K562 (cell line): ENCODE data around the gene CRPPA. TPM values are rescaled to one million over a fixed set of nuclear protein-coding genes. Genes with fewer than 3 reads are reported as not detected.

ENCODE experiments used
- ATAC-seq: fragments of 200-7000 bp; cut with Tn5 transposase; 3 replicates; pipeline ENCODE4 v1.9.1; 2020; ENCODE audit warnings: moderate library complexity
- BruUV-seq: library from RNA; stranded (reverse); fragments of 400-500 nt; replicated peaks from 2 replicates; lab custom pipeline; 2021; lab: Mats Ljungman, UMichigan
- CTCF ChIA-PET: fragments of 300-600 bp; formaldehyde crosslinking; extraction: SDS; loops from one replicate; lab custom pipeline; 2021; ENCODE audit warnings: low intra/inter-chr PET ratio; lab: Yijun Ruan, JAX
- POLR2A ChIA-PET: fragments of 300-600, 350-650 bp; sonication (Branson Sonifier 250); formaldehyde crosslinking; extraction: SDS; loops from one replicate; lab custom pipeline; 2021; ENCODE audit warnings: antibody characterized with exemption, inconsistent platforms; lab: Yijun Ruan, JAX
- DNase-seq, 4 experiments: peaks; one replicate each; pipeline versions ENCODE4 v3.0.0 to v3.0.0-alpha.2; 2011 to 2018; ENCODE audit warnings: low spot score in 3 of 4, mixed read lengths in 3 of 4; ENCODE audit errors: extremely low read depth in 1 of 4
- FAIRE-seq: peaks from 2 replicates; lab custom pipeline; 2011; peaks lifted over from hg19 to GRCh38; lab: Jason Lieb, UNC
- H2AFZ ChIP-seq: 2 replicates; pipeline ENCODE4 v1.6.0; 2011; ENCODE audit warnings: low read depth, low read length, control low read depth, inconsistent platforms
- H3K27ac ChIP-seq: fragments of 200-600 bp; 3 replicates; pipeline ENCODE4 v1.8.0; 2011; ENCODE audit warnings: low read depth, mild to moderate bottlenecking, control low read depth, inconsistent platforms, low read length, moderate library complexity, mixed read lengths; ENCODE audit errors: extremely low read depth
- H3K27me3 ChIP-seq, 2 experiments: fragments of 300-600 bp in 1 of 2; 2 replicates in 1 of 2; 3 replicates in 1 of 2; pipeline versions ENCODE4 v1.6.0 to v1.8.0; 2011; ENCODE audit warnings: inconsistent platforms in 2 of 2, low read length in 2 of 2, mild to moderate bottlenecking in 1 of 2, mixed read lengths in 1 of 2, moderate library complexity in 1 of 2; ENCODE audit not compliant: control insufficient read depth in 2 of 2, insufficient read depth in 2 of 2
- H3K36me3 ChIP-seq: fragments of 300-600 bp; 3 replicates; pipeline ENCODE4 v1.8.0; 2011; ENCODE audit warnings: mild to moderate bottlenecking, low read length, inconsistent platforms; ENCODE audit not compliant: control insufficient read depth, insufficient read depth
- H3K4me1 ChIP-seq, 2 experiments: fragments of 200-600 bp in 1 of 2; replicated peaks in 1 of 2; 2 replicates in 1 of 2; 3 replicates in 1 of 2; pipeline versions ENCODE4 v1.5.1 to v1.8.0; 2011; ENCODE audit warnings: inconsistent platforms in 2 of 2, low read length in 2 of 2, mild to moderate bottlenecking in 1 of 2, mixed read lengths in 1 of 2, moderate library complexity in 1 of 2; ENCODE audit not compliant: control insufficient read depth in 2 of 2, insufficient read depth in 2 of 2
- H3K4me2 ChIP-seq: 2 replicates; pipeline ENCODE4 v1.6.1; 2011; ENCODE audit warnings: low read length, control low read depth, inconsistent platforms, mixed read lengths; ENCODE audit not compliant: insufficient read depth
- H3K4me3 ChIP-seq: fragments of 200-600 bp; sonication (generic), shearing (Covaris generic); 2 replicates; pipeline ENCODE4 v1.5.1; 2016; ENCODE audit warnings: control low read depth, inconsistent platforms
- H3K79me2 ChIP-seq: fragments of 200-600 bp; 3 replicates; pipeline ENCODE4 v1.8.0; 2011; ENCODE audit warnings: low read length, inconsistent platforms; ENCODE audit not compliant: control insufficient read depth, insufficient read depth
- H3K9ac ChIP-seq, 2 experiments: 2 replicates each; pipeline versions ENCODE4 v1.6.0 to v1.6.1; 2011; ENCODE audit warnings: low read depth in 2 of 2, low read length in 2 of 2, control low read depth in 1 of 2, inconsistent platforms in 1 of 2, mild to moderate bottlenecking in 1 of 2, mixed read lengths in 1 of 2; ENCODE audit not compliant: insufficient read depth in 1 of 2
- H3K9me1 ChIP-seq: one replicate; pipeline ENCODE4 v1.6.0; 2011; ENCODE audit warnings: inconsistent platforms, mild to moderate bottlenecking, low read length, moderate library complexity; ENCODE audit not compliant: control insufficient read depth, insufficient read depth
- H3K9me3 ChIP-seq: replicated peaks from 2 replicates; pipeline ENCODE4 v1.5.1; 2011; ENCODE audit warnings: low read depth, low read length, inconsistent platforms; ENCODE audit not compliant: control insufficient read depth, insufficient read depth
- H4K20me1 ChIP-seq: replicated peaks from 2 replicates; pipeline ENCODE4 v1.6.1; 2011; ENCODE audit warnings: low read length, inconsistent platforms, mixed read lengths; ENCODE audit not compliant: control insufficient read depth, insufficient read depth
- CEBPZ ChIP-seq: fragments of 150-350 bp; IDR thresholded peaks from 2 replicates; pipeline ENCODE4 v1.6.1; 2014; ENCODE audit warnings: low read depth, mild to moderate bottlenecking, low read length, borderline replicate concordance
- MECOM ChIP-seq: fragments of 250-450 bp; sonication (Bioruptor Pico); IDR thresholded peaks from 2 replicates; pipeline ENCODE4 v1.8.0; 2022; ENCODE audit warnings: inconsistent platforms
- MEF2D ChIP-seq: conservative IDR thresholded peaks from 2 replicates; pipeline ENCODE4 v1.6.1; 2016; ENCODE audit warnings: low read depth, missing genetic modification characterization, missing compliant biosample characterization
- SP2 ChIP-seq: IDR thresholded peaks from 2 replicates; pipeline ENCODE4 v1.6.1; 2011; ENCODE audit warnings: mild to moderate bottlenecking, low read depth, low read length, moderate library complexity; ENCODE audit not compliant: poor library complexity, severe bottlenecking; ENCODE audit errors: extremely low read depth
- WGBS: fragments of 100-300 bp; shearing (Covaris generic); methylation state at CpG from one replicate; pipeline ENCODE4 v1.1.6; 2016; ENCODE audit warnings: low coverage, mixed read lengths; ENCODE audit not compliant: insufficient coverage; ENCODE audit errors: missing lambda C conversion rate; 5-methylcytosine and 5-hydroxymethylcytosine counted together
- in situ Hi-C: fragments of 300-500 bp; cut with MboI; formaldehyde crosslinking; loops from 4 replicates; pipeline ENCODE4 v1.15.0; 2018; ENCODE audit warnings: inconsistent platforms, mixed read lengths
- intact Hi-C: fragments of 100-400 bp; cut with micrococcal nuclease; formaldehyde crosslinking; loops from 2 replicates; pipeline ENCODE4 v1.14.2; 2022
- polyA plus RNA-seq, 8 experiments: library from polyadenylated mRNA; depleted of rRNA in 4 of 8; stranded (reverse) in 5 of 8; unstranded in 3 of 8; fragments of >200 nt; fragmentation: Nextera tagmentation in 2 of 8; fragmentation: Illumina TruSeq in 1 of 8; extraction: Ambion mirVana in 2 of 8; extraction: Trizol in 1 of 8; gene quantifications; 2 replicates each; pipeline versions ENCODE4 v1.2.1 to v1.2.3, GENCODE V29; 2011 to 2014; ENCODE audit warnings: inconsistent platforms in 1 of 8, missing spikeins in 1 of 8
- total RNA-seq, 7 experiments: library from RNA; depleted of rRNA in 6 of 7; stranded (reverse); fragments of >200 nt in 6 of 7; fragmentation: Illumina TruSeq in 2 of 7; extraction: Trizol in 2 of 7; gene quantifications; 2 replicates each; pipeline versions ENCODE4 v1.2.1 to v1.2.3, GENCODE V29; 2011 to 2021; ENCODE audit warnings: low replicate concordance in 1 of 7

CRPPA gene
- total and polyA plus RNA-seq, 9 of the 15 experiments (the other 6 are each of a cell fraction or from before 2014, with no cell fraction given) = 3.9 to 14.4 (median 7.8) TPM

- H3K9me3 ChIP-seq = no peaks in the 10 kb centered on the region
- no peaks in the 10 kb centered on the region for H3K4me1 ChIP-seq
- intact Hi-C loops = no loop called here
- DNase-seq (no peak), ATAC-seq (no peak), FAIRE-seq (no peak)
- no peaks in the 10 kb centered on the region for H4K20me1 ChIP-seq
- no peaks in the 10 kb centered on the region for H3K79me2 ChIP-seq
- no peaks in the 10 kb centered on the region for H3K9me1 ChIP-seq
- H2AFZ ChIP-seq = no peak overlapping the region
- H3K36me3 ChIP-seq = no peaks in the 10 kb centered on the region
- in situ Hi-C loops = no loop called here
- no peaks in the 10 kb centered on the region for H3K27me3 ChIP-seq
- ChIA-PET CTCF (no interaction called here), POLR2A (no interaction called here)
- TF ChIP-seq CEBPZ (no peak), MEF2D (tag) (no peak), MECOM (no peak), SP2 (no peak)
- WGBS = 93% methylated on average over 1 of the region's 1 CpG
- H3K27ac ChIP-seq = no peak overlapping the region
- no peak overlapping the region for H3K9ac ChIP-seq
- BruUV-seq = no TSS peak
- no peak overlapping the region for H3K4me2 ChIP-seq
- H3K4me3 ChIP-seq = no peak overlapping the region
Measured at GRCh38 chr7:16446508-16446907, 25.2 kb upstream of the CRPPA start.
